ENCODE measurements around the gene COL8A2. TPM values are rescaled to one million over a fixed set of nuclear protein-coding genes. Genes with fewer than 3 reads are reported as not detected.

Gene COL8A2
- total RNA-seq, 2 donors from 2014 or later: 0.08 TPM; not detected in 1

DNA sequence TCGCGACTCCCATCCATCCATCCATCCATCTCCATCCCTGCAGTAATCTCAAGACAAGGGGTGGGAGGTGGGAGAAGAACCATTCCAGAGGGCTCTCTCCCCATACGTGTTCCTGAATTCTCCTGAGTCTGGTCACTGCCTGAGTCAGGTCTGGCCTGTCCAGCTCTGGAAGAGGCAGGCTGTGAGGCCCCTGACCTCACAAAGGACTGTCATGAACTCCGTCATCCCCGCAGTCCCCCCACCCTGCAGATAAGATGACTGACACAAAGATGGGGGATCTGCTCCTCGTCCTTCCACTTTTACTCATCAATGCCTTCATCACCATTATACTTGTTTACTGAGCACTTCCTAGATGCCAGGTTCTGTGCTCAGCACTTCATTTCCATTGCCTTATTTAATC lies 29.3 kb upstream of the COL8A2 start:
- H3K9me3 Mint-ChIP-seq: no peaks in the 10 kb centered on the region
- DNase-seq (ENCODE audit: low spot score): no peak
- no peak for ATAC-seq
- H3K36me3 Mint-ChIP-seq: no peaks in the 10 kb centered on the region
- peak overlapping the region; percentile 74 for H3K4me3 Mint-ChIP-seq
- H3K27me3 Mint-ChIP-seq: no peaks in the 10 kb centered on the region
- peak overlapping the region; percentile 92 to 97 for H3K27ac Mint-ChIP-seq
- peaks cover 61 to 64% of the 10 kb centered on the region in 2 donors for H3K4me1 Mint-ChIP-seq (ENCODE audit: low read depth in 2 of 2)

DNA sequence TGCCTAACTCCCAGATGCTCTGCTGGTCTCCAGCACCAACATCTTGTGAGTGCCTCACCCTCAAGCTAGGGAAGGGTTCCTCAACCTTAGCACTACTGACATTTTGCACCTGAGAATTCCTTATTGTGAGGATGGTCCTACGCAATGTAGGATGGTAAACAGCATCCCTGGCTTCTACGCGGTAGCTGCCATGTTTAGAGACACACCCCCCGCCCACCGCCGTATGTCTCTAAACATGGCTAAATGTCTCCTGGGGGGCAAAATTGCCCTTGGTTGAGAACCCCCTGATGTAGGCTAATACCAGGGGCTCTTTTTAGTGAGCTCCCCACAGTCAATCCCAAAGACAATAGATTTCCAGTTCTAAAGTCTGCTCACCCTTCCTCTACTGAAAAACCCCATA lies 28.5 kb upstream of the COL8A2 start:
- ATAC-seq (no peak), DNase-seq (ENCODE audit: low spot score) (no peak)
- no peak overlapping the region for H3K4me3 Mint-ChIP-seq
- H3K27me3 Mint-ChIP-seq: no peaks in the 10 kb centered on the region
- no peaks in the 10 kb centered on the region for H3K36me3 Mint-ChIP-seq
- no peaks in the 10 kb centered on the region for H3K9me3 Mint-ChIP-seq
- peaks cover 58 to 64% of the 10 kb centered on the region in 2 donors for H3K4me1 Mint-ChIP-seq (ENCODE audit: low read depth in 2 of 2)
- H3K27ac Mint-ChIP-seq: peak overlapping the region; percentile 92 to 97

DNA sequence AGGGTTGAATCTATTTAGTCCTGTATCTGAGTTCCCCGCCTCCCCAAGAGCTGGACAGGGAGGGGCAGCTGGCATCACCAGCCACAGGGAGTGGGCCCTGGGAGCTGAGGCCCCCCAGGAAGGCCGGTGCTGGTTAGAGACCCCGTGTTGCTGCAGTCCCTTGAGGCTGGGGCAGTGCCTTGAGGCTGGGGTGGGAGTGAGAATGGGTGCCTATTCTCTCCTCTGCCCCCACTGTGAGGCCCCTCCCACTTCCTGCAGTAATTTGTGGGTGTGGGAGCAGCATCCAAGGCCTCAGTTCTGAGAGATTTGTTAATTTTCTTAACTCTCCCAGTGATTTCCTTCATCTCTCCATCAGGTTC lies 26.8 kb upstream of the COL8A2 start:
- ATAC-seq (no peak), DNase-seq (ENCODE audit: low spot score) (peak; percentile 76)
- Mint-ChIP-seq H3K27ac (peak overlapping the region; percentile 92 to 97), H3K4me3 (peak overlapping the region; percentile 80), H3K4me1 (ENCODE audit: low read depth in 2 of 2) (peaks cover 57 to 58% of the 10 kb centered on the region in 2 donors), H3K9me3 (no peaks in the 10 kb centered on the region), H3K36me3 (no peaks in the 10 kb centered on the region), H3K27me3 (no peaks in the 10 kb centered on the region)

DNA sequence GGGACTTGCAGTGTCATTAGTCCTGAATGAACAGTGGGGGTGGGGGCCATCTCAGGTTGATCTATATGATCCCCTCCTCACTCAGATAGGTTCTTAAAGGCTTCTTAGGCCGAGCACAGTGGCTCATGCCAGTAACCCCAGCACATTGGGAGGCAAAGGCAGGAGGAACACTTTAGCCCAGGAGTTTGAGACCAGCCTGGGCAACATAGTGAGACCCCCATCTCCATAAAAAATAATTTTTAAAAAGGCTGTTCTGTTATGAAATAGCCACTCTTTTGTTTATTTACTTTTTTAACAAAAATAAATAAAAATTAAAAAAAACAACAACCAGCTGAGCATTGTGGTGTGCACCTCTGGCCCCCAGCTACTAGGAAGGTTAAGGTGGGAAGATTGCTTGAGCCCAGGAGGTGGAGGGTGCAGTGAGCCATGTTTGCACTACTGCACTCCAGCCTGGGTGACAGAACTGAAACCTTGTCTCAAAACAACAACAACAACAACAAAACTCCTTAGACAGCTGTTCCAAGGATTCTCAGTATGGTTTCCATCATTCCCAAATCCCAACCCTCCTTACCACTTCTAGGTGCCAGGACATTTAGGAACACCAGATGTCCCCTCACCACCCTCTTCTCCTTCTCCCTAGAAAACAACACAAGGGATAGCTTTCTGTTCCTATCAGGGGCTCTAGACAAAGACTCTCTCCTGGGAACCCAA lies 26.3 kb upstream of the COL8A2 start:
- peak overlapping the region; percentile 94 for H3K4me3 Mint-ChIP-seq
- no peaks in the 10 kb centered on the region for H3K36me3 Mint-ChIP-seq
- peaks cover 59 to 60% of the 10 kb centered on the region in 2 donors for H3K4me1 Mint-ChIP-seq (ENCODE audit: low read depth in 2 of 2)
- no peak for DNase-seq (ENCODE audit: low spot score)
- peak overlapping the region; percentile 92 to 97 for H3K27ac Mint-ChIP-seq
- ATAC-seq: no peak
- H3K9me3 Mint-ChIP-seq: no peaks in the 10 kb centered on the region
- H3K27me3 Mint-ChIP-seq: no peaks in the 10 kb centered on the region

DNA sequence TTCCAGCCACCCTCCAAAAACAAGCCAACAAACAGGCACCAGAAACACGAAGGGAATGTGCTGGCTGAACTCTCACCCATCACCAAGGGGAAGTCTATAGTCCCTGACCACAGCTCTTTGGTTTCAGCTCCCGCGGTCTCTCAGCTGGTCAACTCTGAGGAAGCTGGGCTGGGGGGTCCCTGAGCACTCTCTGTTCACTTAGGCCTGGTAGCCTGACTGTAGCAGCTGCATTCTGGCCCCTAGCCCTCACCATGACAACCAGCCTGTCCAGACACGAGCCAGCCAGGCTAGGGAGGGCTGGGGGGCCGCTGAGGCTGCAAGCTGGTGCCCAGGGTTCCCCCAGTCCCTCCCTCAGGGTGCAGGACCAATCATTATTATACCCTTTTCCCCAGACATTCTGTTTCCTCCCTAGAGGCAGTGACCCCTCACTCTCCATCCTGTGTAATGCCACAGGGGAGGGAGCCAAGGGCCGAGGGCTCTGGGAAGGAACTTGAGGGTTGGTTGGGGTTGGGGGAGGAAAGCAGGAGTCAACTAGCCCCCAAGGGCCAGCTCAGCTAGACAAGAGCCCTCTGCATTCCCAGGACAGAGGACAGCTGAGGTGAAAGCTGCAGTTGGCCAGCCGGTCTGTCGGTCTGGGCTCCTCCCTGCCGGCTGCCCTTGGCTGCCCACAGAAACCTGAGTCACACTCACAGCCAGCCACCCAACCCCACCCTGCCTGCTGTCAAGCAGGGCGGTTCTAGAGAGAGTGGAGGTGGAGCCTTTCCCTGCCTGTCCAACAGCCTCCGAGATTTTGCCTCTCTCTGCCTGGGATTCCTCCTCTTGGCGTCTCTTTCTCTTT lies 25.5 kb upstream of the COL8A2 start:
- Mint-ChIP-seq H3K36me3 (no peaks in the 10 kb centered on the region), H3K4me1 (ENCODE audit: low read depth in 2 of 2) (peaks cover 59 to 60% of the 10 kb centered on the region in 2 donors), H3K9me3 (no peaks in the 10 kb centered on the region), H3K27ac (peak overlapping the region; percentile 92 to 97), H3K27me3 (no peaks in the 10 kb centered on the region), H3K4me3 (peak overlapping the region; percentile 94)
- DNase-seq (ENCODE audit: low spot score) (peak; percentile 92), ATAC-seq (peak; percentile 76 to 80)

DNA sequence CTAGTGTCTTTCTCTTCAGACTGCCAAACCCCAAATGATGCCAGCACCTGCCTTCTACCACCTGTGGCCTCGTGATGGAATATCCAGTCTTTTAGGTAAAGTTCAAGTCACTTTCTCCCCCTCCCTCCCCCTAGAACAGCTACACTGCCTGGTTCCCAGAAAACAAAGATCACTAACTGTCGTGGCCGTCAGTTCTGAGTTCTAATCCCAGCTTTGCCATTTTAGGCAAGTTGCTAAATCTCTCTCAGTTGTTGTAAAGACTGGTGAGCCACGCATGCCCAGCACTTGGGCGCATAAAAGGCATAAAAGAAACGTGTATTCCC lies 24.9 kb upstream of the COL8A2 start:
- H3K36me3 Mint-ChIP-seq: no peaks in the 10 kb centered on the region
- ATAC-seq (no peak), DNase-seq (ENCODE audit: low spot score) (no peak)
- no peaks in the 10 kb centered on the region for H3K27me3 Mint-ChIP-seq
- peak overlapping the region; percentile 92 to 97 for H3K27ac Mint-ChIP-seq
- H3K9me3 Mint-ChIP-seq: no peaks in the 10 kb centered on the region
- peak overlapping the region; percentile 94 for H3K4me3 Mint-ChIP-seq
- H3K4me1 Mint-ChIP-seq (ENCODE audit: low read depth in 2 of 2): peaks cover 59 to 60% of the 10 kb centered on the region in 2 donors

DNA sequence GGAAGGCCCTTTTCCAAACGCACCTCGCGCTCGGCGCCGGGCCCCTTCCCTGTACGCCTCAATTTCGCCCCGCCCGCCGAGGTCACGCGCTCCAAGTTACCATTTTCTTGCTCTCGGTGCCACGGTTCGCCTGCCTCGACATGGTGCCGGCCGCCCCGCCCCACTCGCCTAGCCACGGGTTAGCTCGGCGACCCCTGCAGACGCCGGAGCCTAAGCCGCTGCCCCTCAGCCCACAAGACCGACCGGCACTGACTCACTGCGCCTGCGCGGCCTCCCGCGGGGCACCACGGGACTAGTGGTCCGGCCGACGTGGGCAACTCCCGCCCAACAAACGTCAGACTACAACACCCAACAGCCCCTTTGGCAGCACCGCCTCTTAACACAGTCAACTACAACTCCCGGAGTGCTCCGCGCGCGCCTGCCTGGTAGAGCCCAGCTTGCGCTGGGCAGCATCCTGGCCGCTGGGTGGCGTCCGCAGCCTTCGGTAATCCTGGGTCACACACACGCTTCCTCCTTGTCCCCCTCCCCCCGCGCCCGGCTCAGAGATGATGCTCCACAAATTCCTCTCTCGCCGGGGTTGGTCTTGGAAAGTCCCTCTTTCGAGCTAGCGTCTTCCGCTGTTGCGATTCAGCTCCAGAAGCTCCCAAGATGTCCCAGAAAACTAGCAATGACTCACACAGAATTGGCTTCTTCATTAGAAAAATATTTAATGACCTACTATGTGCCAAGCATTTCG lies 24.4 kb upstream of the COL8A2 start, which contains the start of gene TRAPPC3:
TRAPPC3 (minus strand) TSS at position 250 of the 736 bp plus-strand sequence; CDS start at position 142, 108 bp downstream.
- Mint-ChIP-seq H3K27me3 (no peaks in the 10 kb centered on the region), H3K4me3 (peak within 1 kb of the TSS; percentile 94), H3K27ac (peak within 1 kb of the TSS; percentile 92 to 97), H3K4me1 (ENCODE audit: low read depth in 2 of 2) (peaks cover 56% of the 10 kb centered on the region in 2 donors), H3K36me3 (no peaks in the 10 kb centered on the region), H3K9me3 (no peaks in the 10 kb centered on the region)
- peak; percentile 97 for ATAC-seq
- DNase-seq (ENCODE audit: low spot score): peak; percentile 100

DNA sequence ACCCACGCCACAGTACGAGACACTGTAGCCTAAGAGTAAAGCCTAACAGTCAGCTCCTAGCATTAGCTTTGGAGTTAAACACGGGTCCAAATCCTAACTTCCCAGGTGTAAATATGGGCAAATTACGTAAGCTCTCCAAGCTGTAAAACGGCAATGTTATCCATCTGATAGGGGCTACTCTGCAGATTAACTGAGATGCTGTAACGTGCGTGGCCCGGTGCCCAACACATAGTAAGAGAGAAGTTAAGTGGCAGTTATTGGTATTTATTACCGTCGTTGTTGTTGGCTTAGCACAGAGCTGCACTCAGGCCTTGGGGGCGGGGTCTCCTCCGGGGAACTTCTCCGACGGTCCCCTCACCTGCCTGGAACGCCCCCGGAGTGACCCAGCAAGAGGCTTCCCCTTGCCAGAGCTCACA lies 23.8 kb upstream of the COL8A2 start:
- Mint-ChIP-seq H3K36me3 (no peaks in the 10 kb centered on the region), H3K27ac (peak overlapping the region; percentile 92 to 97), H3K4me1 (ENCODE audit: low read depth in 2 of 2) (peaks cover 50 to 55% of the 10 kb centered on the region in 2 donors), H3K4me3 (peak overlapping the region; percentile 94), H3K9me3 (no peaks in the 10 kb centered on the region), H3K27me3 (no peaks in the 10 kb centered on the region)
- DNase-seq (ENCODE audit: low spot score): no peak
- no peak for ATAC-seq

DNA sequence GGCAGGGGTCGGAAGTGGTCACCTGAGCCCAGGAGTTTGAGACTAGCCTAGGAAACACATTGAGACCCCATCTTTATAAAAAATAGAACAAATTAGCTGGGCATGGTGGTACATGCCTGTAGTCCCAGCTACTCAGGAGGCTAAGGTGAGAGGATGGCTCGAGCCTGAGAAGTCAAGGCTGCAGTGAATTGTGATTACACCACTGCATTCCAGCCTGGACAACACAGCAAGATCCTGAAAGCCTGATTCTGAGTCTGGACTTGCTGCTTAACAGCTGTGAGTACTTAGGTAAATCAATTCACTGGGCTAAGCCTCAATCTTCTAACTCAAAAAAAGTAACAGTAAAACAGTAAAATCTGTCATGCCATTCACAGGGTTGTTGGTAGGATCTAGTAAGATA lies 19.4 kb upstream of the COL8A2 start:
- ATAC-seq (no peak), DNase-seq (ENCODE audit: low spot score) (no peak)
- Mint-ChIP-seq H3K36me3 (peaks cover 4% of the 10 kb centered on the region), H3K9me3 (no peaks in the 10 kb centered on the region), H3K4me3 (no peak overlapping the region), H3K4me1 (ENCODE audit: low read depth in 2 of 2) (peaks cover 26 to 30% of the 10 kb centered on the region in 2 donors), H3K27ac (no peak overlapping the region), H3K27me3 (no peaks in the 10 kb centered on the region)

DNA sequence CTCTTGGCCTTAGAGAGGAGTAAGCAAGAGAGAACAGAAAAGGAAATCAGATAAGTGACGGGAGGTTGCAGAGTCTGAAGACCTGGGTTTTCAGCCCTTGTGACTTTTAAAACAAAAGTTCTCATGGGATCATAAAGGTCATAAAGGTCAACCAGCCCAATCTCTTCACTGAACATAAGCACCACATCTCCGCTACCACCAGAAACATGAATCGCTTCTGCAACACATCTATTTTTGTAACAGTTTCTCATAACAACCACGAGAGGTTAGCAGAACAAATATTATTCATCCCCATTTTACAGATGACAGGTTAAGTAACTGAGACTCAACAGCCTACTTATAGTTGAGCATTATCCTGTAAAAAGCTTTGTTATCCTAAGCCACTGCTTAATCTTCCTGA lies 18.4 kb upstream of the COL8A2 start:
- H3K27me3 Mint-ChIP-seq: no peaks in the 10 kb centered on the region
- H3K27ac Mint-ChIP-seq: no peak overlapping the region
- DNase-seq (ENCODE audit: low spot score) (no peak), ATAC-seq (no peak)
- H3K36me3 Mint-ChIP-seq: peaks cover 5% of the 10 kb centered on the region
- no peaks in the 10 kb centered on the region for H3K9me3 Mint-ChIP-seq
- no peak overlapping the region for H3K4me3 Mint-ChIP-seq
- peaks cover 24 to 25% of the 10 kb centered on the region in 2 donors for H3K4me1 Mint-ChIP-seq (ENCODE audit: low read depth in 2 of 2)

DNA sequence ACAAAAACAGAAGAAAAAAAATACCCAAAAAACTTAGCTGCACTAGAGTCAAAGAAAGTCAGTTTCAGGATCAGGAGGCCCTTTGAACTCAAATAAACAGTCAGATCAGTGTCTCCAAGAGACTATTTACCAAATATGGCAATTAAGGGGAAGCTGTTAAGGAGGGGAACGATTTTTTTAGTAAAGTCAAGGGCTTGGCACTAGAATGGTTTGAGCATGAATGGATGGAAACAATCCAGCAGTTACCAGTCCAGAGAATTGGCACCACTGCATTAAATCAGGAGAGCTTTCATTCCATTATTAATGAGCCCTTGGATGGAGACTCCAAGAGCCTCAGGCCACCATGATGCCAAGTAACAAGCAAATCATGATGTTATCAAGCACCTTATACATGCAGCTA lies 17.1 kb upstream of the COL8A2 start:
- no peak for DNase-seq (ENCODE audit: low spot score)
- Mint-ChIP-seq H3K36me3 (peaks cover 5% of the 10 kb centered on the region), H3K27me3 (no peaks in the 10 kb centered on the region), H3K4me1 (ENCODE audit: low read depth in 2 of 2) (peaks cover 15 to 18% of the 10 kb centered on the region in 2 donors), H3K9me3 (no peaks in the 10 kb centered on the region), H3K27ac (peak overlapping the region in 1 of 2 donors; percentile 10), H3K4me3 (no peak overlapping the region)
- no peak for ATAC-seq

DNA sequence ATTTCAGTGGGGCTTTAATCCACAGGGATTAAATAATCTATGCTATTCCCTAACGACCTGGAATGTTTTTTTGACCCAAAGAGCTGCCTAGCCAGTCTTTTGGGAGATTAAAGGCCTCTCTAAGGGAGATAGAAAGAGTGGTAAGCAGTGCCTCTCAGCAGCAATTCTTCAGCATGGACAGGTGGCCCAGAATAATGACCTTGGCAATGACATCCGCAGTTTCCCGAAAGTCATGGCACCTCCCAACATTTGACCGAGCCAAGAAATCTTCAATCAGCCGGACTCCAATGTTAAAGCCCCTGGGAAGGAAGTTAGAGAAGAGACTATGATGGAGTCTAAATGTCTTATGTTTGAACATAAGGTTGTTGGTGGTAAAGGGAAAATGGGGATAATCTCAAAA lies 14.5 kb upstream of the COL8A2 start:
- H3K27me3 Mint-ChIP-seq: no peaks in the 10 kb centered on the region
- no peak for ATAC-seq
- peaks cover 5% of the 10 kb centered on the region for H3K36me3 Mint-ChIP-seq
- H3K4me1 Mint-ChIP-seq (ENCODE audit: low read depth in 2 of 2): peaks cover 10 to 15% of the 10 kb centered on the region in 2 donors
- H3K9me3 Mint-ChIP-seq: no peaks in the 10 kb centered on the region
- H3K4me3 Mint-ChIP-seq: no peak overlapping the region
- peak overlapping the region in 1 of 2 donors; percentile 3 for H3K27ac Mint-ChIP-seq
- DNase-seq (ENCODE audit: low spot score): no peak

DNA sequence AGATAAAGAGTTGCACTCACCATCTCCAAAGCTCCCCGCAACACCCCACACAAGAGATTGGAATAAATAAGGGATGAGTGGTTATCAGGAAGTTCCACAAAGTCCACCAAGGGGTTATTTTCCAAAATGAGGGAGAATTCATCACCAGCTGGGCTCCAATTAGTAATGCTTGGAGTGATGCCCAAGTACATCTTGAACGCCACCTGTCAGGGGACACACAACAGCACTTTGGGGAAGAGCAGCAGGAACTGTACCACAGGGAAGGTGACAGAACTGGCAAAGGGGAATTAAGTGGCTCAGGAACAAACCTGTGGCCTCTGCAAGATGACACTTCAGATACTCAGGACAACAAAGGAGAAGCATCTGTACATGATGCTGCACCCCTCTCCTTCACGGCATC lies 12.8 kb upstream of the COL8A2 start:
- Mint-ChIP-seq H3K4me1 (ENCODE audit: low read depth in 2 of 2) (peaks cover 0 to 7% of the 10 kb centered on the region in 2 donors), H3K36me3 (peaks cover 5% of the 10 kb centered on the region), H3K27me3 (no peaks in the 10 kb centered on the region), H3K27ac (no peak overlapping the region), H3K4me3 (no peak overlapping the region), H3K9me3 (no peaks in the 10 kb centered on the region)
- no peak for DNase-seq (ENCODE audit: low spot score)
- no peak for ATAC-seq

Data from natural killer cell treated with Interleukin-12 subunit alpha and Interleukin-12 subunit beta and Interleukin-15 and Interleukin-18, amount 100 ng/mL, for 72 hours (primary cell).